Activated gamma-delta T cell treated with Interleukin-2 at 50 U/mL for 16 hours (primary cell): ENCODE results near the gene ALK.

Experiments used
- DNase-seq: peaks from one replicate; pipeline ENCODE4 v3.0.0-alpha.2; 2020

ALK gene

GRCh38 chr2:29430382-29431112 lies 490.8 kb downstream of the ALK start:
- DNase-seq = no peak

- DNase-seq = no peak
Measured at GRCh38 chr2:29426354-29426753, 495.0 kb downstream of the ALK start.

GRCh38 chr2:29425866-29426265 lies 495.5 kb downstream of the ALK start:
- no peak for DNase-seq

- DNase-seq = no peak
Measured at GRCh38 chr2:29423061-29423666, 498.2 kb downstream of the ALK start.

GRCh38 chr2:29420999-29421782 lies 500.2 kb downstream of the ALK start:
- DNase-seq = no peak

GRCh38 chr2:29420464-29420863 lies 500.9 kb downstream of the ALK start:
- DNase-seq = no peak

GRCh38 chr2:29417630-29418029 lies 503.8 kb downstream of the ALK start:
- no peak for DNase-seq

- DNase-seq = no peak
Measured at GRCh38 chr2:29412197-29412925, 509.0 kb downstream of the ALK start.

- no peak for DNase-seq
Measured at GRCh38 chr2:29405707-29406106, 515.7 kb downstream of the ALK start.

- DNase-seq = no peak
Measured at GRCh38 chr2:29405266-29405665, 516.1 kb downstream of the ALK start.

GRCh38 chr2:29401994-29402393 lies 519.4 kb downstream of the ALK start:
- no peak for DNase-seq

GRCh38 chr2:29400930-29401653 lies 520.3 kb downstream of the ALK start:
- no peak for DNase-seq

GRCh38 chr2:29398384-29399237 lies 522.8 kb downstream of the ALK start:
- no peak for DNase-seq

GRCh38 chr2:29397713-29398112 lies 523.7 kb downstream of the ALK start:
- no peak for DNase-seq

- DNase-seq = no peak
Measured at GRCh38 chr2:29397039-29397438, 524.3 kb downstream of the ALK start.

- DNase-seq = no peak
Measured at GRCh38 chr2:29394981-29395350, 526.4 kb downstream of the ALK start.

GRCh38 chr2:29394311-29394980 lies 526.9 kb downstream of the ALK start:
- no peak for DNase-seq

GRCh38 chr2:29393676-29394075 lies 527.7 kb downstream of the ALK start:
- DNase-seq = no peak

GRCh38 chr2:29392774-29393173 lies 528.6 kb downstream of the ALK start:
- DNase-seq = no peak

GRCh38 chr2:29390136-29390535 lies 531.2 kb downstream of the ALK start:
- no peak for DNase-seq

GRCh38 chr2:29389686-29390085 lies 531.7 kb downstream of the ALK start:
- no peak for DNase-seq
